GM10266 (cell line): Measurements from ENCODE around the gene TREH.

ENCODE experiments used
- DNase-seq: peaks from one replicate; pipeline ENCODE4 v3.0.0; 2012; ENCODE audit errors: extremely low spot score
- TF ChIP-seq, protein P1 (sequence below): IDR thresholded peaks from 2 replicates; pipeline ENCODE4 v1.5.1; 2012; ENCODE audit warnings: mild to moderate bottlenecking, low read depth; ENCODE audit not compliant: control insufficient read depth, insufficient read depth; ENCODE audit errors: missing control alignments

The TREH gene

DNA sequence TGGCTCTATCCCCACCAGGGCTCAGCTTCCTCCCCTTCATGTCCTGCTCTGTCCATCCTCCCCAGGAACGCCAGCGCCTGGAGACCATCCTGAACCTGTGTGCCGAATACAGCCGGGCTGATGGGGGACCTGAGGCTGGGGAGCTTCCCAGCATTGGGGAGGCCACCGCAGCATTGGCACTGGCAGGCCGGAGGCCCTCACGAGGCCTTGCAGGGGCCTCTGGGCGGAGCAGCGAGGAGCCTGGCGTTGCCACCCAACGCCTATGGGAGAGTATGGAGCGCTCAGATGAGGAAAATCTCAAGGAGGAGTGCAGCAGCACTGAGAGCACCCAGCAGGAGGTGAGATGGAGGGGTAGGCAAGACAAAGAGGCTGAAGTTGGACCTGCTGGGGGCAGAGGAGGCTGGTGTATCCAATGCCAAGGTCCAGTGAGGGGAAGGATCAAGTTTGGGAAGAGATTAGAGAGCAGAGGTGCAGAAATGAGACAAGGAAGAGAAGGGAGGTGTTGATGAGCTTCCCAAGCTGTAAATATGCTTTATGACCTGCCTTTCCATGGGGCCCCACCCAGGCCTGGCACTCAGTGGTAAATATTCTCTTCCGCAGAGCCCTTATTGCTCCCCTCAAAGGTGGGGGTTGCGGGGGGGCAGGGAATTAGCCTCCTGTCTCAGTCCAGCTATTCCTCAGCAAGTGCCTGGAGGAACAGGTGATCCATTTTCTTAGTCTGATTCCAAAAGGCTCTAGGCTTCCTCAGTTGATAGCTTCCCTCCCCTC lies 48.1 kb downstream of the TREH start:
- TF ChIP-seq, protein P1, sequence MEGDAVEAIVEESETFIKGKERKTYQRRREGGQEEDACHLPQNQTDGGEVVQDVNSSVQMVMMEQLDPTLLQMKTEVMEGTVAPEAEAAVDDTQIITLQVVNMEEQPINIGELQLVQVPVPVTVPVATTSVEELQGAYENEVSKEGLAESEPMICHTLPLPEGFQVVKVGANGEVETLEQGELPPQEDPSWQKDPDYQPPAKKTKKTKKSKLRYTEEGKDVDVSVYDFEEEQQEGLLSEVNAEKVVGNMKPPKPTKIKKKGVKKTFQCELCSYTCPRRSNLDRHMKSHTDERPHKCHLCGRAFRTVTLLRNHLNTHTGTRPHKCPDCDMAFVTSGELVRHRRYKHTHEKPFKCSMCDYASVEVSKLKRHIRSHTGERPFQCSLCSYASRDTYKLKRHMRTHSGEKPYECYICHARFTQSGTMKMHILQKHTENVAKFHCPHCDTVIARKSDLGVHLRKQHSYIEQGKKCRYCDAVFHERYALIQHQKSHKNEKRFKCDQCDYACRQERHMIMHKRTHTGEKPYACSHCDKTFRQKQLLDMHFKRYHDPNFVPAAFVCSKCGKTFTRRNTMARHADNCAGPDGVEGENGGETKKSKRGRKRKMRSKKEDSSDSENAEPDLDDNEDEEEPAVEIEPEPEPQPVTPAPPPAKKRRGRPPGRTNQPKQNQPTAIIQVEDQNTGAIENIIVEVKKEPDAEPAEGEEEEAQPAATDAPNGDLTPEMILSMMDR, result no peak
- no peak for DNase-seq

DNA sequence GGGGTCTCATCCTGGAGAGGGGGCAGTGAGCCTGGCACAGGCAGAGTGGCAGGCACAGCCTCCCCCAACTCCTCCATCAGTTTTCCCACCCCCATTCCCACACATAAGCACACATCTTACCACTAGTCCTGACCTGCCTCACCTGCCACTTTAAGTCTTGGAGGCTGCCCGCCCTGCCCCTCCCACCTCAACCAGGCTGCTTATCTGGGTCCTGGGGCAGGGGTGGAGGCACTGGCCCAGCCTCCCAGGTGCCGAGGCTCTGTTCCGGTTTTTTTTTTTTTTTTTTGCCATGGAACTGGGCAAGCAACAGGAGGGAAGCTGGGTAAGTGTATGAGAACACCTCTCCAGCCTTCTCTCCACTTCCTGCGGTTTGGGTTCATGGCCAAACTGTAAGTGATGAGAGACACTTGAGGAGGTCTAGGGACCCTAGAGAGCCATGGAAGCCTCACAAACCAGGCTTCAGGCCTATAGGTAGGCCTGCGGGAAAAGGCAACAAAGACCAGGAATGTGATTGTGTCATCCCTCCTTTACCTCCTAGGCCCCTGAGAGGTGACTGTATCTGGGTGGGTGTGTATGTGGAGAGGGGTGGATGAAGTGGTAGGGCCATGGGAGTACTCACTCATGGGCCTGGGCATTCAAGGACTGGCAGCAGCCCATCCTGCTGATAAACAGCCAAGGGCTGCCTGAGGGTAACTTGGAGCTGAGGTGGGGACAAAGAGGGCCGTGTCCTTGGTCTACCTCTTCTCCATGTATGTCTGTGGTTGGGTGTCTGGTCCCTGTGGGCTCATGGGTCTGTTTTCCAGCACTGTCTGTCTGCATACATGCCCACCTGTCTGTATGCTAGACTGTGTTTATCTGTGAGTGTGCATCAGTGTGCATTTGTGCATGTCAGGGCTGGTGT lies 49.4 kb downstream of the TREH start:
- no peak for DNase-seq
- TF ChIP-seq, protein P1, result no peak

DNA sequence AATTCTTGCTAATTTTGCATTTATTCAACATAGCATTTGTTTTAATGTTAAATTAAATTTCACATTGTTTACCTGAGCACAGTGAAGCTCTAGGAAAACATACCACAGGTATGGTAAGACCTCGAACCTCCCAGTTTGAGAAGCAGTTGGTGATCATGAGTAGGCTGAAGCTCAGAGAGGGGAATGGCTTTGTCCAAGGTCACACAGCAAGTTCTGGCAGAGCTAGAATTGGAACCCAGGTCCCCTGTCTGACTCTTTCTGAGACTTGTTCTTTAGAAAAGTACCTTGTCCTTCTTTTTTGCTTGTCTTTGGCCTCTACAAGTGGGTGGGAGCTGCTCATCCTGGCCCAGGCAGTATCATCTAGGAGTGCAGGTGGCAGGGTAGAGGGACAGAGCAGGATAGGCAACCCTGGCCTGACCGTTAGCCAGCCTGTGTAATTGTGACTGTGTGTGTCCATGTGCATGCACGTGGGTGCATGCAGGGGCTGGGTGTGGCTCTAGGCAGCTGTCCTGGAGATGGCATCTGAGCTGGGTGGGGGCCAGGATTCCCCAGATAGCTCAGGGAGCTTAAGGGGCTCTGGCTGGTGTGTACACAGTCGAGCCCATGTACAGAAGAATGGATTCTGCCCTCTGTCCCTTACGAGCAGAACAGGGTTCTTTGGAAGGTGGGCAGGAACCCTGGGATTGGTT lies 50.4 kb downstream of the TREH start:
- no peak for DNase-seq
- TF ChIP-seq, protein P1, result no peak

DNA sequence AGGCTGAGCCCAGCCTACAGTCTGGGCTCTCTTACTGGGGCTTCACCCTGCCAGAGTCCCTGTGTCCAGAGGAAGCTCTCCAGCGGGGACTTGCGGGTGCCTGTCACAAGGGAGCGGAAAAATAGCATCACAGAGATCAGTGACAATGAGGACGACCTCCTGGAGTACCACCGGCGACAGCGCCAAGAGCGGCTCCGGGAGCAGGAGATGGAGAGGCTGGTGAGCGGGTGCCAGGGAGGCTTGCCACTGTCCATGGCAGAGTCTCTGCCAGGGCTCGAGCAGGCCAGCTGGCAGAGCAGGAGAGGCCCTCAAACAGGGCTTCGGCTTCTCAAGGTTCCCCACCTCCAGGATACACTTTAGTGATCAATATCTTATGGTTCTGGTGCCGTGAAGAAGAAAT lies 51.0 kb downstream of the TREH start:
- no peak for DNase-seq
- TF ChIP-seq, protein P1, result no peak

DNA sequence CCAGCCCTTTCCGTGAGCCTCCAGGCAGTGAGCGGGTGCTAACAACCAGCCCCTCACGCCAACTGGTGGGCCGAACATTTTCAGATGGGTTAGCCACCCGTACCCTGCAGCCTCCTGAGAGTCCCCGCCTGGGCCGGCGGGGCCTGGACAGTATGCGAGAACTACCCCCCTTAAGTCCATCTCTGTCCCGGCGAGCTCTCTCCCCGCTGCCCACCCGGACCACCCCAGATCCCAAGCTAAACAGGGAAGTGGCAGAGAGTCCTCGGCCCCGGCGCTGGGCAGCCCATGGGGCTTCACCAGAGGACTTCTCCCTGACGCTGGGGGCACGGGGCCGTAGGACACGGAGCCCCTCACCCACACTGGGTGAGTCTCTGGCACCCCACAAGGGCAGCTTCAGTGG lies 51.4 kb downstream of the TREH start:
- TF ChIP-seq, protein P1, result no peak
- no peak for DNase-seq

DNA sequence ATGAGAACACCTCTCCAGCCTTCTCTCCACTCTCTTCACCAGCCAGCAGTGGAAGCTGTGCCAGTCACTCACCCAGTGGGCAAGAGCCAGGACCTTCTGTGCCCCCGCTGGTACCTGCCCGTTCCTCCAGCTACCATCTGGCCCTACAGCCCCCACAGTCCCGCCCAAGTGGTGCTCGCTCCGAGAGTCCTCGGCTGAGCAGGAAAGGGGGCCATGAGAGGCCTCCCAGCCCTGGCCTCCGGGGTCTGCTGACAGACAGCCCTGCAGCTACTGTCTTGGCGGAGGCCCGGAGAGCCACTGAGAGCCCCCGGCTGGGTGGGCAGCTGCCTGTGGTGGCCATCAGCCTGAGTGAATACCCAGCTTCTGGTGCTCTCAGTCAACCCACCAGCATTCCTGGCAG lies 51.9 kb downstream of the TREH start:
- DNase-seq, result no peak
- TF ChIP-seq, protein P1, result no peak

DNA sequence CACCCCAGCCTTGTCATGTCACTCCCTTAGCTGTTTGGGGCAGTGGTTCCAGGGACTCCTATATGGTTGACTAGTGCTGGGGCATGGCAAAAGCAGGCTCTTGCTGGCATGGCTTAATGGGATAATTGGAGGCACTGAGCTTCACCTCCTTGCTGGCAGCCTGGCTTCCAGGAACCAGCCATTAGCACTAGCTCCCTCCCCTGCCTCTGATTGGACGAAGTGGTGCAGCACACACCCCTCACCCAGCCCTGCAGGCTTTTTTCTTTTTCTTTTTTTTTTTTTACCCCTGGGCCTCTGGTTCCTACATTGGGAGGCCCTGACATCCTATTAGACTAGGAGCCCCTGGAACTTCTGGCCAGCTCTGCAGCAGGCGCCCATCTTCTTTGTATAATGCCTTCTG lies 53.5 kb downstream of the TREH start:
- TF ChIP-seq, protein P1, result no peak
- no peak for DNase-seq
